Prostate gland (tissue), 2 donors: Measurements from ENCODE around the gene RASSF5. TPM values are rescaled to one million over a fixed set of nuclear protein-coding genes. Genes with fewer than 3 reads are reported as not detected.

Source experiments
- DNase-seq: peaks from one replicate; pipeline ENCODE4 v3.0.0-alpha.2; 2019; ENCODE audit warnings: low spot score
- H3K27ac ChIP-seq, 2 donors: fragments of 200-600 bp; sonication (generic); 2 replicates each; pipeline ENCODE4 v1.5.1; 2017 to 2019
- H3K27me3 ChIP-seq: fragments of 200-600 bp; sonication (generic); replicated peaks from 2 replicates; pipeline ENCODE4 v1.5.1; 2019; ENCODE audit not compliant: insufficient read depth
- H3K36me3 ChIP-seq, 2 donors: fragments of 200-600 bp; sonication (generic); 1 replicate in 1 of 2; 2 replicates in 1 of 2; pipeline versions ENCODE4 v1.5.1 to v1.8.1; 2017 to 2019
- H3K4me1 ChIP-seq: fragments of 200-600 bp; sonication (generic); replicated peaks from 2 replicates; pipeline ENCODE4 v1.5.1; 2019
- H3K4me3 ChIP-seq, 2 donors: fragments of 200-600 bp; sonication (generic); 2 replicates each; pipeline ENCODE4 v1.5.1; 2017 to 2019
- H3K9me3 ChIP-seq: fragments of 200-600 bp; sonication (generic); 2 replicates; pipeline ENCODE4 v1.5.1; 2017
- POLR2A ChIP-seq: fragments of 450-650 bp; IDR thresholded peaks from one replicate; pipeline ENCODE4 v1.6.1; 2016; ENCODE audit warnings: antibody characterized with exemption, mild to moderate bottlenecking
- POLR2AphosphoS5 ChIP-seq: sonication (generic); formaldehyde crosslinking; IDR thresholded peaks from one replicate; pipeline ENCODE4 v1.6.1; 2017; ENCODE audit warnings: antibody characterized with exemption
- WGBS: methylation state at CpG from one replicate; pipeline ENCODE4 v1.1.5; 2018; 5-methylcytosine and 5-hydroxymethylcytosine counted together
- intact Hi-C: fragments of 100-400 bp; cut with DNase I; formaldehyde crosslinking; loops from one replicate; pipeline ENCODE4 v1.14.2; 2022
- total RNA-seq, 2 donors: library from RNA; depleted of rRNA; stranded (reverse); fragments of >200 nt; gene quantifications; one replicate each; pipeline ENCODE4 v1.1.0, GENCODE V29; 2016
- TF ChIP-seq, protein P1 (sequence below), 4 experiments: fragments of 200-600 bp in 2 of 4; fragments of 450-650 bp in 2 of 4; sonication (generic) in 2 of 4; IDR thresholded peaks; 1 replicate in 3 of 4; 2 replicates in 1 of 4; pipeline ENCODE4 v1.5.1; 2016 to 2019; ENCODE audit warnings: antibody characterized with exemption in 4 of 4, mild to moderate bottlenecking in 2 of 4, moderate library complexity in 2 of 4

The RASSF5 gene
- total RNA-seq, 2 donors from 2014 or later, result 22.2 to 42.5 TPM

DNA sequence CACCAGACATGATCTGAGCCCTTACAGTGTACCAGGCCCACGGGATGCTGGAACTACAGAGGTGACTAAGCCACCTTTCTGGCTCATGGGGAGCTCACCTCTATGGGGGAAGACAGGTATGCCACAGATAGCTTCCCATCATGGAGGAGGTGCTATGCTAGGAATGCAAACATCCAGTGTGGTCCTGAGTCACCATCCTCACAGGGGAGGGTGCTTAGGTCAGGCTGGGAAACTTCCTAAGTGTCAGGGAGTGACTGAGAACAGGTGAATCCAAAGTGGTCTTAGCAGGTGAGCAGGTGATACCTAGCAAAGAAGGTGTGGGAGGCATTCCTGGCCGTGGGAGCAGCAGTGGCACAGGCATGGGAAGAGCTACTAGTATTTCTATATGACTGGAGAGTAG is 8.6 kb upstream of the RASSF5 start:
- Histone ChIP-seq H3K36me3 (no peaks in the 10 kb centered on the region), H3K9me3 (no peaks in the 10 kb centered on the region), H3K27ac (no peak overlapping the region), H3K4me1 (no peaks in the 10 kb centered on the region), H3K4me3 (no peak overlapping the region), H3K27me3 (no peaks in the 10 kb centered on the region)
- intact Hi-C loops, result loop anchor here (10.0 kb wide), 1 partner anchor 476 kb away; the partner anchor contains the start of gene FCAMR
- 88% methylated on average over 2 of the region's 2 CpGs for WGBS
- DNase-seq, result no peak
- TF ChIP-seq POLR2AphosphoS5 (no peak), POLR2A (no peak)
- TF ChIP-seq, protein P1, sequence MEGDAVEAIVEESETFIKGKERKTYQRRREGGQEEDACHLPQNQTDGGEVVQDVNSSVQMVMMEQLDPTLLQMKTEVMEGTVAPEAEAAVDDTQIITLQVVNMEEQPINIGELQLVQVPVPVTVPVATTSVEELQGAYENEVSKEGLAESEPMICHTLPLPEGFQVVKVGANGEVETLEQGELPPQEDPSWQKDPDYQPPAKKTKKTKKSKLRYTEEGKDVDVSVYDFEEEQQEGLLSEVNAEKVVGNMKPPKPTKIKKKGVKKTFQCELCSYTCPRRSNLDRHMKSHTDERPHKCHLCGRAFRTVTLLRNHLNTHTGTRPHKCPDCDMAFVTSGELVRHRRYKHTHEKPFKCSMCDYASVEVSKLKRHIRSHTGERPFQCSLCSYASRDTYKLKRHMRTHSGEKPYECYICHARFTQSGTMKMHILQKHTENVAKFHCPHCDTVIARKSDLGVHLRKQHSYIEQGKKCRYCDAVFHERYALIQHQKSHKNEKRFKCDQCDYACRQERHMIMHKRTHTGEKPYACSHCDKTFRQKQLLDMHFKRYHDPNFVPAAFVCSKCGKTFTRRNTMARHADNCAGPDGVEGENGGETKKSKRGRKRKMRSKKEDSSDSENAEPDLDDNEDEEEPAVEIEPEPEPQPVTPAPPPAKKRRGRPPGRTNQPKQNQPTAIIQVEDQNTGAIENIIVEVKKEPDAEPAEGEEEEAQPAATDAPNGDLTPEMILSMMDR (IDR thresholded peaks at IDR 0.05), result no peak

DNA sequence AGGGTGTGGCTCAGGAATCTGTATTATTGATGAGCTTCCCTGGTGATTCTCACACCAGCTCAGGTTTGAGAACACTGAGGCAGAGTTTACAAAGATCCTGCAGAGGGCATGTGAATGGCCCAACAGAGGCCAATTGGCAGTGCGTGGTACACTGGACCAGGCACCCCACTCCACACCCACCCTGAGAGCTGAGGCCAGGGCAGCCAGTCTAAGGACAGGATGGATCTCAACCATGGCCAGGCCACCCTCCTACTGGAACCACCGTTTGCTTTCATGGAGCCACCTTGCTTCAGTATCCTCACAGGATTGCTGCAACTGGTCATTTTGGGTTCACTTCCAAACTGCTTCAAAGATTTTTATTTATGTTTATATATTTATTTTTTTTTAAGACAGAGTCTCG is 7.3 kb upstream of the RASSF5 start:
- Histone ChIP-seq H3K36me3 (no peaks in the 10 kb centered on the region), H3K4me3 (no peak overlapping the region), H3K27me3 (no peaks in the 10 kb centered on the region), H3K27ac (no peak overlapping the region), H3K9me3 (no peaks in the 10 kb centered on the region), H3K4me1 (no peaks in the 10 kb centered on the region)
- TF ChIP-seq POLR2A (no peak), POLR2AphosphoS5 (no peak)
- TF ChIP-seq, protein P1 (IDR thresholded peaks at IDR 0.05), result no peak
- intact Hi-C loops, result no loop called here
- WGBS, result 100% methylated on average over 3 of the region's 3 CpGs
- DNase-seq, result no peak

DNA sequence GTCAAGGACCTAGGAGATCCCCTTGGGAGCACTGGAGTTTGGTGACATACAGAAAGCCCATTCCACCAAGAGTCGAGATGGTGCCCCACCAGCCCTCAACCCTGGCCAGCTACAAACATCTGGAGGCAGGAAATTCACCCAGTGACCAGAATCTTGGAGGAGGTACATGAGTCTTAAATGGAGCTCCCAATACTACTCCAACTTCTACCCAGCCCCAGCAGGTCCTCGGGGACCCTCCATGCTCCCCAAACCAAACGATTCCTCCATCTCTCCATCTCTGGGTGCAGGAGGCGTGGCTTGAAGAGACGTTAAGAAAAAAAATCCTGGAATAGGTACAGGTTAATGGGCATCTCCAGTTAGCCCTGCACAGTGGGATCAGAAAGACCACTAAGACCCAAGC is 5.5 kb upstream of the RASSF5 start:
- H3K27ac ChIP-seq, result no peak overlapping the region
- intact Hi-C loops, result no loop called here

DNA sequence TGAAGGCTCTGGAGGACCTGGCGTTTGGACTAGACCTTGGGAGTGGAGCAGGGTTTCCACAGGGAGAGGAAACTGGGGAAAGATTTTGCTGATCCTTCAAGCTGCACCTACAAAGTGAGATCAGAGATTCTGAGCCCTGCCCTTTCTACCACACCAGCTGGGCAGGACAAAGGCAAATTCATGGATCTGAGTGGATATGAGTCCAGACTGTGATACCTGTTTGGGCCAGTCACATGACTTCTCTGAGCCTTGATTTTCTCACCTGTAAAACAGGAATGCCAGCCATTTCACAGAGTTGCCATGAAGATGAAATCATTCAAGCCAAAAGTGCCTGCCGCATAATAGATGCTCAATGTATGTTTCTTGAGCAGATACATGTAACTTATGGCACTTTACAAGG is 4.9 kb upstream of the RASSF5 start:
- Histone ChIP-seq H3K4me1 (no peaks in the 10 kb centered on the region), H3K4me3 (no peak overlapping the region), H3K27ac (no peak overlapping the region), H3K27me3 (no peaks in the 10 kb centered on the region), H3K9me3 (no peaks in the 10 kb centered on the region), H3K36me3 (no peaks in the 10 kb centered on the region)
- WGBS, result 96% methylated on average over 2 of the region's 2 CpGs
- intact Hi-C loops, result no loop called here
- no peak for DNase-seq
- TF ChIP-seq POLR2A (no peak), POLR2AphosphoS5 (no peak)
- TF ChIP-seq, protein P1 (IDR thresholded peaks at IDR 0.05), result no peak

More for the DNA sequence above, 5.5 kb upstream of the RASSF5 start:
- Histone ChIP-seq H3K27me3 (no peaks in the 10 kb centered on the region), H3K9me3 (no peaks in the 10 kb centered on the region), H3K4me1 (no peaks in the 10 kb centered on the region), H3K36me3 (no peaks in the 10 kb centered on the region), H3K4me3 (no peak overlapping the region)
- WGBS, result 87% methylated on average over 5 of the region's 5 CpGs
- no peak for DNase-seq
- TF ChIP-seq POLR2A, result no peak
- TF ChIP-seq, protein P1 (IDR thresholded peaks at IDR 0.05), result no peak
- no peak for TF ChIP-seq POLR2AphosphoS5

DNA sequence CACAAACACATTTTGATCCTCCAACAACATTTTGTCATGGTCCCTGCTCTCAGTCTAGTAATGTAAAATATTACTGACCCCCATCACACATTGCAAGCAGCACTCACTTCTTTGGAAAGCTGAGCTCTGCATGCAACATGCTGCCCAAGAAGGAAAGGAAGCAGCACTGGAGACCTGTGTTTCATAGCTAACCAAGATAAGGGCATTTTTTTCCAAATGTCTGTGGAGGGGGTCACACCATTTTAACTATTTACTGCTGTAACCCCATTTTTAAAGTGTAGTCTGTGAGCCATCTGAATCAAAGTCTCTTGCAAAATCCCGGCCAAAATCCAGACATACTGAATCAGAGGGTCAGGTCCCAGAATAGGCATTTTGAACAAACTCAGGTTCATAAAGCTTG is 4.5 kb upstream of the RASSF5 start:
- Histone ChIP-seq H3K4me1 (no peaks in the 10 kb centered on the region), H3K36me3 (no peaks in the 10 kb centered on the region), H3K9me3 (no peaks in the 10 kb centered on the region), H3K27ac (no peak overlapping the region), H3K27me3 (no peaks in the 10 kb centered on the region), H3K4me3 (no peak overlapping the region)
- DNase-seq, result no peak
- 92% methylated on average over 1 of the region's 1 CpG for WGBS
- no peak for TF ChIP-seq POLR2A
- no peak for TF ChIP-seq POLR2AphosphoS5
- TF ChIP-seq, protein P1 (IDR thresholded peaks at IDR 0.05), result no peak
- intact Hi-C loops, result no loop called here
